DMS114 treated with DMSO at 0.1 percent for 48 hours (cell line): ENCODE results near the gene FRMD4B.

Experiments used
- DNase-seq: peaks from one replicate; lab custom pipeline; 2025; ENCODE audit not compliant: unreplicated experiment; lab: John Stamatoyannopoulos, UW

Gene FRMD4B

GRCh38 chr3:69385723-69386555, at the start of gene FRMD4B:
Gene FRMD4B, minus strand, starts transcription at chr3:69386088. Its CDS starts 99 bp downstream, at chr3:69385989.
- no peak for DNase-seq

- DNase-seq = no peak
Observed at GRCh38 chr3:69433969-69434325, 48.1 kb upstream of the FRMD4B start.

DNA sequence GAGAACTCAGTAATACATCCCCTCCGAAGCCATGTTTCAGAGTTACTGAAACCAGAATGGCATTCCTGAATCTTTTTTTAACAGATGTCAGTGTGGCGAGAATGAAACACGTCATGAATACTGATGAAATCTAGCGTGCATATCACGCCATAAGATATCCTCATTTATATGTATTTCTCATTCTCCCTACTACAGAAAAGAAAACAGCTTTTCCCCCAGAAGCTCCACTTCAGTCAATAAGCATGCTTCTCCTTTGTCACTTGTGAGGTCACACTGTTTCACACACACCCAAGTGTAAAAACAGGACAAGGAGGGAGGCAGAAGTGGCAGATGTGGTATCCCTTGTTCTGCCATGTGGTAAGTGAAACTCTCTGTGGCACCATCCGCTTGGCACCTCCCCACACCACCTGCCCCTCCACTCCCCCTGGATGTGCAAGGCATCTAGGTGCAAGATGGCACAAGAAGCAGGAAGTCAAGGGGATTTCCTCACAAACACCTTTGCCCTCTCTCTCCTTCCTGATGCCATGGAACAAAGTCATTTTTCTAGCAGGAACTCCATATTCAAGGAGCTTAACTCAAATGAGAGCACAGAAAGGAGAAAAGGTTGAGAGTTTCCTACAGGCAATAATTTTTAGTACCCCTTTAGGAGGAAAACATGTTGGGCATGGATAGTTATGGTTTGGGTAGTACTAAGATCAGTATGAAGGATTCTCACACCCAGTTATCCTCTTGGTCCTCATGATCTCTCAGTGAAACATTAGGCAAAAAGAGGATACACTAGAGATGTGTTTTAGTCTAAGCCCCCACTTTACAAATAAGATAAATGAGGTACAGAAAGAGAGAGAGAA, 47.5 kb upstream of the FRMD4B start:
- DNase-seq = no peak

GRCh38 chr3:69428657-69429255, 42.9 kb upstream of the FRMD4B start:
- no peak for DNase-seq

GRCh38 chr3:69426967-69427304, 41.0 kb upstream of the FRMD4B start:
- no peak for DNase-seq

GRCh38 chr3:69426291-69426966, 40.5 kb upstream of the FRMD4B start:
- DNase-seq = no peak

DNA sequence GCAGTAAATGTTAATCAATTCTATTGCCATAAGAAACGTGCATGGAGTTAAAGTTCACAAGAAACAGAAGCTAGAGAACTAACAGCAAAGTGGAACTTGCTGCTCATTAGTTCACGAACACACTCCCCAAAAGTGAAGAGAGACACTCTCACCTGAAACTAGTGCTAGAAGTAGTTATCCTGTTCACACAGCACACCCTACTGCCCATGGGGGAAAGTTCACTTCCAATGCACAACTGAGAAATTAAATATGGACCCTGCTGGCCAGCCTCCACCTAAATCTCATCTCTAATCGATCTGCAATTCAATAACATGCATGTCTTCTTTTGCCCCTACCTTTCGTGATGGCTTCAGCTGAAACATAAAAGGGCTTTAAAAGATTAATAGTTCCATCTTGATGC, 39.4 kb upstream of the FRMD4B start:
- DNase-seq = no peak

GRCh38 chr3:69423463-69424155, 37.7 kb upstream of the FRMD4B start:
- DNase-seq = no peak

DNA sequence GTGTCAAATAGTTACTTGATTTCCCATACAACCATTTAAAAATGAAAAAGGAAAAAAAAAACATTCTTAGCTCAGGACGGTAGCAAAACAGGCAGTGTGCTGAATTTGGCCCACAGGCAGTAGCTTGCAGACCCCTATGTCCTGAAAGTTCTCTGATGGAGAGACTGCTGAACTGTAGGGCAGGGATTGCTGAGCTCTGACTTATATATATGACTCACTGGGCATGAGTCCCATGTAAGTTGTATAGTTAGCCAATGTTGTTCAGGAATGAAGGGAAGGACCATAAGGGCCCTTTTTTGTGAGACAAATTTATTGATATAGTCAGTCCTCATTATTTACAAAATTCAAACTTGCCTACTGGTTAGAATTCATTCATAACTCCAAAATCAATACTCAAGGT, 36.9 kb upstream of the FRMD4B start:
- DNase-seq = no peak

DNA sequence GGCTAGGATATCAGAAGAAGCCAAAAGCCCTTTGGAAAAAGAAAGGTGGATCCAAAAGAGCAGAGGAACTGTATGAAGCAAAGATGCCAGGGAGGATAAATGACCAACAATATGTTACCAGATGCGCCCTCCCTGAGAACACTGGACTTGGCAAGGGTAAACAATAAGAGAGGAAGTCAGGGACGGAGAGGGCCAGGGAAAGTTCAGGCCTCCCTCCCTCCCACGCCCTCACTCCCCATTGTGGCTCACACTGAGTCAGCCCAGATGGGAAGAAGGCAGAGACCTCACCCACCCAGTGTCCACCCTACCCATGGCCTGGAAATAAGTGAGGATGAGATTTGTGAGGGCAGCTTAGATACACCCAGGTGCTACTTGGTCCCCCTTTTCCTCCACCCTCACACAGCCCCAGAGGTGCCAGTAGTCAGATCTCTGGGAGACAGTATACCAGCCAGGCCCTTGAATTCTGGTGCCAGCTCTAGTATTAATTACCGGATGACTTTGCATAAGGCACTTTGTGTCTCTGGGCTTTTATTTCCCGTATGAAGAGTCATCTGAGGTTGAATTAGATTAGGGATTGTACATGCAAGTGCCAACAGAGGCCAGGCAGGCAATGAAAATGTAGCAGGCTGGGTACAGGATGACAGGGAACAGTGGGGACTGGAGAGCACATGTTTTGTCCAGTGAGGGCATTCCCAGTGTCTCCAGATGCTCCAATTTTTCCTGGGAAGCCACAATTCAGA, 35.1 kb upstream of the FRMD4B start:
- no peak for DNase-seq

- no peak for DNase-seq
Observed at GRCh38 chr3:69419276-69419675, 33.4 kb upstream of the FRMD4B start.

- no peak for DNase-seq
Observed at GRCh38 chr3:69417541-69418078, 31.7 kb upstream of the FRMD4B start.

GRCh38 chr3:69413551-69414207, 27.8 kb upstream of the FRMD4B start:
- no peak for DNase-seq

DNA sequence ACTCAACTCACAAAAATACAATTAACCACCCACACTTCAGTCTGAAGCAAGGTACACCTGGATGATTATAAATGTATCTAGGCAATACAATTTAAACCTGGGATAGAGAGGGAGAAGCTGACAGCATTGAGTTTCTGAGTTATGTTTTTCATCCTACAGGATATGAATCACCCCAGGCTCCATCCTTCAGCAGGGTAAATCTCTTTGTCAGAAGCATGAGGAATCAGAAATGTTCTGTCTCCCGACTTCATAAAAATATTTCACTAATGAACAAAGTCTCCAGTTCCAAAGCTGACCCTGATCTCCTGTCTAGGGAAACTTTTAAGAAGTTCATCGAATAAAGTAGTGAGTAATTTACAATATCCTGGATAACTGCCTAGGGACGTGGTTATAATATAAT, 25.5 kb upstream of the FRMD4B start:
- no peak for DNase-seq

GRCh38 chr3:69410301-69410700, 24.4 kb upstream of the FRMD4B start:
- peak; percentile 31 for DNase-seq

- DNase-seq = no peak
Observed at GRCh38 chr3:69409831-69410230, 23.9 kb upstream of the FRMD4B start.

GRCh38 chr3:69409011-69409410, 23.1 kb upstream of the FRMD4B start:
- DNase-seq = no peak

- no peak for DNase-seq
Observed at GRCh38 chr3:69408542-69408941, 22.7 kb upstream of the FRMD4B start.

DNA sequence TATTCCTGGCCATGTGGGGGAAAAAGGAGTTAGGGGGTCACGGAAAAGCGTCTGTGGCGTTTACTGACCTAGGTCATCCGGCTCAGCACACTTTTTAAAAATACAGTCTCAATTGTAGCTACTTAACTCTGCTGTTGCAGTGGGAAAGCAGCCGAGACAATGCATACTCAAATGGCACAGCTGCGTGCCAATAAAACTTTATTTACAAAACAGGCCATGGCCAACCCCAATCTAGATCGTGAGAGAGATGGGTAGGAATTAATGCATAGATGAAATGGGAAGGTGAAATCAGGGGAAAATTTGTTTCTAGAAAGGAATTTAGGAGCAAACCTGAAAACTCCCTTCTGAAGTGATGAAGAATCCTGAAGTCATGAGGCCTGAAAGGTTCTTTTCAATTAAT, 22.0 kb upstream of the FRMD4B start:
- no peak for DNase-seq
